WTC11 (cell line): ENCODE data around the gene NPAS2.

Source experiments
- CTCF ChIP-seq: fragments of 200-600 bp; IDR thresholded peaks from 2 replicates; pipeline ENCODE4 v1.8.0; 2022; ENCODE audit warnings: antibody characterized with exemption
- FOXJ3 ChIP-seq: sonication (generic); formaldehyde crosslinking; IDR thresholded peaks from 2 replicates; pipeline ENCODE4 v1.9.0; 2021; ENCODE audit warnings: missing genetic modification reagents, mild to moderate bottlenecking, borderline replicate concordance
- NR3C1 ChIP-seq: sonication (generic); formaldehyde crosslinking; conservative IDR thresholded peaks from 2 replicates; pipeline ENCODE4 v1.8.1; 2023; ENCODE audit warnings: low read depth, mild to moderate bottlenecking, missing genetic modification reagents
- TEAD4 ChIP-seq: sonication (generic); formaldehyde crosslinking; IDR thresholded peaks from 2 replicates; pipeline ENCODE4 v1.8.0; 2022; ENCODE audit warnings: mild to moderate bottlenecking, missing genetic modification reagents
- TP53 ChIP-seq: sonication (generic); formaldehyde crosslinking; IDR thresholded peaks from 2 replicates; pipeline ENCODE4 v1.8.1; 2023; ENCODE audit warnings: mild to moderate bottlenecking, missing genetic modification reagents
- USF2 ChIP-seq: sonication (generic); formaldehyde crosslinking; IDR thresholded peaks from 2 replicates; pipeline ENCODE4 v1.8.1; 2023; ENCODE audit warnings: mild to moderate bottlenecking, missing genetic modification reagents, moderate library complexity
- ZNF219 ChIP-seq: sonication (generic); formaldehyde crosslinking; IDR thresholded peaks from 2 replicates; pipeline ENCODE4 v1.8.0; 2023; ENCODE audit warnings: missing genetic modification reagents, mild to moderate bottlenecking, borderline replicate concordance

- TF ChIP-seq CTCF (no peak), TP53 (no peak), FOXJ3 (no peak), TEAD4 (CRISPR knock-in tag) (no peak), NR3C1 (CRISPR knock-in tag) (no peak), ZNF219 (CRISPR knock-in tag) (no peak), USF2 (CRISPR knock-in tag) (no peak)
These were observed 17.9 kb upstream of the NPAS2 start for GRCh38 chr2:100802066-100802465.
